Activated CD4-positive, alpha-beta memory T cell treated with anti-CD3 and anti-CD28 coated beads for 36 hours (primary cell): ENCODE measurements around the gene SRGAP1. TPM values are rescaled to one million over a fixed set of nuclear protein-coding genes. Genes with fewer than 3 reads are reported as not detected.

Experiments
- CTCF ChIA-PET: fragments of 350-600 bp; sonication (Branson Sonifier 250); formaldehyde crosslinking; loops from one replicate; lab custom pipeline; 2021; ENCODE audit warnings: antibody characterized with exemption, inconsistent platforms; lab: Charles Lee
- POLR2A ChIA-PET: fragments of 350-600 bp; sonication (Branson Sonifier 250); formaldehyde crosslinking; loops from one replicate; lab custom pipeline; 2021; ENCODE audit warnings: antibody characterized with exemption; lab: Charles Lee
- DNase-seq: peaks from one replicate; pipeline ENCODE4 v3.0.0-alpha.2; 2020
- H3K27ac Mint-ChIP-seq: one replicate; pipeline ENCODE4 v1.8.0; 2021; ENCODE audit warnings: mixed read lengths
- H3K27me3 Mint-ChIP-seq: one replicate; pipeline ENCODE4 v1.8.0; 2021; ENCODE audit warnings: mixed read lengths
- H3K36me3 Mint-ChIP-seq: one replicate; pipeline ENCODE4 v1.8.0; 2021; ENCODE audit warnings: mixed read lengths
- H3K4me1 Mint-ChIP-seq: one replicate; pipeline ENCODE4 v1.8.0; 2021; ENCODE audit warnings: low read depth, mixed read lengths
- H3K4me3 Mint-ChIP-seq: one replicate; pipeline ENCODE4 v1.8.0; 2021; ENCODE audit warnings: mild to moderate bottlenecking, mixed read lengths
- H3K9me3 Mint-ChIP-seq: one replicate; pipeline ENCODE4 v1.8.0; 2021; ENCODE audit warnings: mixed read lengths
- intact Hi-C: fragments of 100-400 bp; cut with micrococcal nuclease; formaldehyde crosslinking; loops from one replicate; pipeline ENCODE4 v1.15.1; 2023
- total RNA-seq, 2 experiments: library from RNA; stranded (reverse); gene quantifications; one replicate each; pipeline ENCODE4 v1.2.3, GENCODE V29; 2021

The SRGAP1 gene
- total RNA-seq, 2 experiments from 2014 or later, result 0.10 to 0.12 TPM

- no peak for DNase-seq
- Mint-ChIP-seq H3K4me3 (no peak overlapping the region), H3K27me3 (peaks cover 7% of the 10 kb centered on the region), H3K27ac (no peak overlapping the region), H3K4me1 (no peaks in the 10 kb centered on the region), H3K36me3 (no peaks in the 10 kb centered on the region), H3K9me3 (no peaks in the 10 kb centered on the region)
- intact Hi-C loops, result no loop called here
- POLR2A ChIA-PET, result no interaction called here
- CTCF ChIA-PET, result interaction anchor here (2.0 kb wide), 1 partner anchor 146 kb away, joined by 4 read pairs; the partner anchor contains the start of gene SRGAP1
Measured at GRCh38 chr12:63990828-63991547, 146.5 kb downstream of the SRGAP1 start.

- Mint-ChIP-seq H3K9me3 (no peaks in the 10 kb centered on the region), H3K27ac (no peak overlapping the region), H3K36me3 (no peaks in the 10 kb centered on the region), H3K27me3 (peaks cover 8% of the 10 kb centered on the region), H3K4me3 (no peak overlapping the region), H3K4me1 (no peaks in the 10 kb centered on the region)
- intact Hi-C loops, result no loop called here
- POLR2A ChIA-PET, result no interaction called here
- CTCF ChIA-PET, result interaction anchor here (0.8 kb wide), 1 partner anchor 11 kb away, joined by 3 read pairs; no protein-coding TSS in a partner anchor
- no peak for DNase-seq
Measured at GRCh38 chr12:63994704-63995103, 150.2 kb downstream of the SRGAP1 start.

GRCh38 chr12:63995512-63995911, 151.0 kb downstream of the SRGAP1 start:
- H3K36me3 Mint-ChIP-seq, result no peaks in the 10 kb centered on the region
- no peaks in the 10 kb centered on the region for H3K9me3 Mint-ChIP-seq
- DNase-seq, result no peak
- intact Hi-C loops, result no loop called here
- peaks cover 7% of the 10 kb centered on the region for H3K27me3 Mint-ChIP-seq
- ChIA-PET CTCF (no interaction called here), POLR2A (no interaction called here)
- H3K4me1 Mint-ChIP-seq, result no peaks in the 10 kb centered on the region
- H3K4me3 Mint-ChIP-seq, result no peak overlapping the region
- no peak overlapping the region for H3K27ac Mint-ChIP-seq

- POLR2A ChIA-PET, result no interaction called here
- no peaks in the 10 kb centered on the region for H3K4me1 Mint-ChIP-seq
- H3K36me3 Mint-ChIP-seq, result no peaks in the 10 kb centered on the region
- no peaks in the 10 kb centered on the region for H3K9me3 Mint-ChIP-seq
- intact Hi-C loops, result no loop called here
- no peak overlapping the region for H3K4me3 Mint-ChIP-seq
- peaks cover 7% of the 10 kb centered on the region for H3K27me3 Mint-ChIP-seq
- no peak for DNase-seq
- CTCF ChIA-PET, result no interaction called here
- H3K27ac Mint-ChIP-seq, result no peak overlapping the region
Measured at GRCh38 chr12:63996556-63996955, 152.1 kb downstream of the SRGAP1 start.

GRCh38 chr12:63997198-63997597, 152.7 kb downstream of the SRGAP1 start:
- peaks cover 7% of the 10 kb centered on the region for H3K27me3 Mint-ChIP-seq
- no peaks in the 10 kb centered on the region for H3K4me1 Mint-ChIP-seq
- no peaks in the 10 kb centered on the region for H3K9me3 Mint-ChIP-seq
- intact Hi-C loops, result no loop called here
- no peak for DNase-seq
- H3K4me3 Mint-ChIP-seq, result no peak overlapping the region
- ChIA-PET CTCF (no interaction called here), POLR2A (no interaction called here)
- H3K36me3 Mint-ChIP-seq, result no peaks in the 10 kb centered on the region
- no peak overlapping the region for H3K27ac Mint-ChIP-seq

- DNase-seq, result no peak
- CTCF ChIA-PET, result no interaction called here
Measured at GRCh38 chr12:63998584-63998983, 154.1 kb downstream of the SRGAP1 start.

GRCh38 chr12:63999853-64000252, 155.4 kb downstream of the SRGAP1 start:
- H3K27ac Mint-ChIP-seq, result no peak overlapping the region
- POLR2A ChIA-PET, result no interaction called here
- DNase-seq, result no peak
- no peaks in the 10 kb centered on the region for H3K4me1 Mint-ChIP-seq
- H3K27me3 Mint-ChIP-seq, result peaks cover 7% of the 10 kb centered on the region
- CTCF ChIA-PET, result no interaction called here
- H3K4me3 Mint-ChIP-seq, result no peak overlapping the region
- intact Hi-C loops, result no loop called here
- H3K36me3 Mint-ChIP-seq, result no peaks in the 10 kb centered on the region
- no peaks in the 10 kb centered on the region for H3K9me3 Mint-ChIP-seq

More at GRCh38 chr12:63998584-63998983, 154.1 kb downstream of the SRGAP1 start:
- H3K9me3 Mint-ChIP-seq, result no peaks in the 10 kb centered on the region
- no peak overlapping the region for H3K4me3 Mint-ChIP-seq
- no peak overlapping the region for H3K27ac Mint-ChIP-seq
- H3K4me1 Mint-ChIP-seq, result no peaks in the 10 kb centered on the region
- peaks cover 7% of the 10 kb centered on the region for H3K27me3 Mint-ChIP-seq
- no peaks in the 10 kb centered on the region for H3K36me3 Mint-ChIP-seq
- intact Hi-C loops, result no loop called here
- POLR2A ChIA-PET, result no interaction called here

- H3K36me3 Mint-ChIP-seq, result no peaks in the 10 kb centered on the region
- H3K27ac Mint-ChIP-seq, result no peak overlapping the region
- intact Hi-C loops, result no loop called here
- ChIA-PET CTCF (no interaction called here), POLR2A (no interaction called here)
- H3K9me3 Mint-ChIP-seq, result no peaks in the 10 kb centered on the region
- H3K4me1 Mint-ChIP-seq, result no peaks in the 10 kb centered on the region
- H3K4me3 Mint-ChIP-seq, result no peak overlapping the region
- no peak for DNase-seq
- peaks cover 7% of the 10 kb centered on the region for H3K27me3 Mint-ChIP-seq
Measured at GRCh38 chr12:64001439-64001838, 156.9 kb downstream of the SRGAP1 start.

- no peak overlapping the region for H3K27ac Mint-ChIP-seq
- intact Hi-C loops, result no loop called here
- H3K9me3 Mint-ChIP-seq, result no peaks in the 10 kb centered on the region
- no peaks in the 10 kb centered on the region for H3K36me3 Mint-ChIP-seq
- DNase-seq, result no peak
- POLR2A ChIA-PET, result no interaction called here
- H3K4me1 Mint-ChIP-seq, result no peaks in the 10 kb centered on the region
- no peak overlapping the region for H3K4me3 Mint-ChIP-seq
- CTCF ChIA-PET, result no interaction called here
- H3K27me3 Mint-ChIP-seq, result peaks cover 3% of the 10 kb centered on the region
Measured at GRCh38 chr12:64004641-64005040, 160.1 kb downstream of the SRGAP1 start.

- Mint-ChIP-seq H3K9me3 (no peaks in the 10 kb centered on the region), H3K36me3 (no peaks in the 10 kb centered on the region), H3K4me1 (no peaks in the 10 kb centered on the region), H3K27ac (no peak overlapping the region), H3K4me3 (no peak overlapping the region), H3K27me3 (no peaks in the 10 kb centered on the region)
- no peak for DNase-seq
- intact Hi-C loops, result no loop called here
- POLR2A ChIA-PET, result no interaction called here
- CTCF ChIA-PET, result interaction anchor here (0.7 kb wide), 1 partner anchor 1124 kb away, joined by 3 read pairs; no protein-coding TSS in a partner anchor
Measured at GRCh38 chr12:64006211-64006825, 161.8 kb downstream of the SRGAP1 start.

- H3K27ac Mint-ChIP-seq, result no peak overlapping the region
- no peak overlapping the region for H3K4me3 Mint-ChIP-seq
- no peaks in the 10 kb centered on the region for H3K4me1 Mint-ChIP-seq
- H3K9me3 Mint-ChIP-seq, result no peaks in the 10 kb centered on the region
- ChIA-PET POLR2A (no interaction called here), CTCF (no interaction called here)
- H3K36me3 Mint-ChIP-seq, result no peaks in the 10 kb centered on the region
- H3K27me3 Mint-ChIP-seq, result no peaks in the 10 kb centered on the region
- intact Hi-C loops, result no loop called here
- no peak for DNase-seq
Measured at GRCh38 chr12:64007853-64008252, 163.4 kb downstream of the SRGAP1 start.

GRCh38 chr12:64008596-64008995, 164.1 kb downstream of the SRGAP1 start:
- H3K36me3 Mint-ChIP-seq, result no peaks in the 10 kb centered on the region
- no peak for DNase-seq
- intact Hi-C loops, result no loop called here
- no peaks in the 10 kb centered on the region for H3K9me3 Mint-ChIP-seq
- H3K4me1 Mint-ChIP-seq, result no peaks in the 10 kb centered on the region
- H3K27me3 Mint-ChIP-seq, result no peaks in the 10 kb centered on the region
- H3K27ac Mint-ChIP-seq, result no peak overlapping the region
- ChIA-PET CTCF (no interaction called here), POLR2A (no interaction called here)
- H3K4me3 Mint-ChIP-seq, result no peak overlapping the region
